ENCODE measurements around the gene STX12. TPM values are rescaled to one million over a fixed set of nuclear protein-coding genes. Genes with fewer than 3 reads are reported as not detected.
A peak's percentile ranks its signal among the peaks of the same experiment; 100 is the strongest.
"Not testable (repeated sequence)": the region's sequence is repeated elsewhere in the genome, so short reads cannot be mapped to it uniquely, and the experiment has no call there.

Gene STX12
- total RNA-seq, 1 experiment from 2014 or later, result 24.5 TPM

DNA sequence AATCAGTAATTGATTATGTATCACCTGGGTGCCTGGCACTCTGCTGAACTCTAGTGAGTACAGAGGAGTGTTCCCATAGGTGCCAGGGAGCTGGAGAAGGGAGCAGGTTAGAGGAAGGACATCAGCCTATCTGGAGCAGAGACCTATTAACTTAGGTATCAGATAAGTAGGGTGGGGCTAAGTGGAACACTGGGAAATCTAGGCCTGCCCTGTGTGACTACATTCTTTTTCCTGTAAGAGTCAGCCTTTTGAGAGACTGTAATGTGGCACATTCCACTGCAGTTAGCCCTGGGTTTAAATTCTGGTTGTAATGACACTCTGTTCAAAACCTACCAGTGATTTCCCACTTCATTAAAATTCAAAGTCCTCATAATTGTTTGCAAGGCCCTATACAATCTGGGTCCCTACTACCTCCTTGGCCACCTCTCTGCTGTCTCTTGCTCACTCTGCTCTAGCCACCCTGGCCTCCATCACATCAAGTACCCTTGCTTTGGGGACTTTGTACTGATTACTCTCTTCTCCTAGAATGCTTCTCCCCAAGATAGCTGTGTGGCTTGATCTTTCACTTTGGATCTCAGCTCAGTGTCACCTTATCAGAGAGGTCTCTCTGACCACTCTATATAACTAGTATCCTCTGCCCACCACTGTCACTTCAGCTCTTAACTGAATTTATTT, 12.9 kb downstream of the STX12 start:
- DNase-seq (ENCODE audit: low spot score), result no peak
- POLR2A ChIA-PET (ENCODE audit: low non-redundant PET), result interaction anchor here (0.8 kb wide), 1 partner anchor 13 kb away, joined by 3 read pairs; the partner anchor contains the start of gene STX12

DNA sequence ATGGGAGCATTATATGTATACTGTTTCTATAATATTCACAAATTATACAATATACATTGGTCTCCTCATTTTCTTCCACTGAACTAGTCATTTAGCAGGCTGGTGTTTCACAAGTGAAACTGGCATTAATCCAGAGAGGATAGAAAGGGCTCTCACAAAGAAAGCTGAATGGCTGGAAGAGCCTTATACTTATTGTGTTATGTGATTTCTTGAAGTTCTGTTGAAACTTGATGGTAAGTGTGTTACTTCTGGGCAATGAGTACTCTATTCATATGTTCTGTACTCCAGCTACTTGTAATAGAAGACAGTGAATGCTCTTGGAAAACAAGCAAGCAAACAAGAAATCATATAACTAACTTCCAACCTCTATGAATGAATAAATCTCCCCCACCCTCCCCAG, 14.9 kb downstream of the STX12 start:
- no TSS peak for BruUV-seq (replicated peaks)
- Histone ChIP-seq H3K36me3 (ENCODE audit: insufficient read depth, low read length, poor library complexity, severe bottlenecking) (no peaks in the 10 kb centered on the region), H3K4me1 (ENCODE audit: insufficient read depth, low read length, poor library complexity, severe bottlenecking) (no peaks in the 10 kb centered on the region), H3K27ac (ENCODE audit: low read depth, low read length, poor library complexity, severe bottlenecking) (no peak overlapping the region), H3K9me3 (ENCODE audit: low read depth, low read length, poor library complexity, severe bottlenecking) (no peaks in the 10 kb centered on the region), H3K4me3 (ENCODE audit: low read depth, low read length, poor library complexity, severe bottlenecking) (no peak overlapping the region), H3K27me3 (replicated peaks; ENCODE audit: insufficient read depth, low read depth, low read length, poor library complexity) (no peaks in the 10 kb centered on the region)
- intact Hi-C loops (cut with micrococcal nuclease; ENCODE audit: unreplicated experiment), result no loop called here
- CTCF ChIA-PET, result no interaction called here
- POLR2A ChIA-PET (ENCODE audit: low non-redundant PET), result no interaction called here
- peak; percentile 34 for DNase-seq (ENCODE audit: low spot score)
- TF ChIP-seq EZH2 (IDR thresholded peaks at IDR 0.05; ENCODE audit: borderline replicate concordance, low read depth, low read length, poor library complexity, severe bottlenecking), result no peak
- TF ChIP-seq CTCF (conservative IDR thresholded peaks at IDR 0.05; ENCODE audit: low read depth, low read length), result no peak

More for the DNA sequence above, 12.9 kb downstream of the STX12 start:
- Histone ChIP-seq H3K27me3 (replicated peaks; ENCODE audit: insufficient read depth, low read depth, low read length, poor library complexity) (no peaks in the 10 kb centered on the region), H3K9me3 (ENCODE audit: low read depth, low read length, poor library complexity, severe bottlenecking) (no peaks in the 10 kb centered on the region), H3K4me3 (ENCODE audit: low read depth, low read length, poor library complexity, severe bottlenecking) (no peak overlapping the region), H3K4me1 (ENCODE audit: insufficient read depth, low read length, poor library complexity, severe bottlenecking) (no peaks in the 10 kb centered on the region), H3K27ac (ENCODE audit: low read depth, low read length, poor library complexity, severe bottlenecking) (no peak overlapping the region), H3K36me3 (ENCODE audit: insufficient read depth, low read length, poor library complexity, severe bottlenecking) (no peaks in the 10 kb centered on the region)
- CTCF ChIA-PET, result no interaction called here
- intact Hi-C loops (cut with micrococcal nuclease; ENCODE audit: unreplicated experiment), result no loop called here
- TF ChIP-seq EZH2 (IDR thresholded peaks at IDR 0.05; ENCODE audit: borderline replicate concordance, low read depth, low read length, poor library complexity, severe bottlenecking), result no peak
- TF ChIP-seq CTCF (conservative IDR thresholded peaks at IDR 0.05; ENCODE audit: low read depth, low read length), result no peak
- BruUV-seq (replicated peaks), result no TSS peak

DNA sequence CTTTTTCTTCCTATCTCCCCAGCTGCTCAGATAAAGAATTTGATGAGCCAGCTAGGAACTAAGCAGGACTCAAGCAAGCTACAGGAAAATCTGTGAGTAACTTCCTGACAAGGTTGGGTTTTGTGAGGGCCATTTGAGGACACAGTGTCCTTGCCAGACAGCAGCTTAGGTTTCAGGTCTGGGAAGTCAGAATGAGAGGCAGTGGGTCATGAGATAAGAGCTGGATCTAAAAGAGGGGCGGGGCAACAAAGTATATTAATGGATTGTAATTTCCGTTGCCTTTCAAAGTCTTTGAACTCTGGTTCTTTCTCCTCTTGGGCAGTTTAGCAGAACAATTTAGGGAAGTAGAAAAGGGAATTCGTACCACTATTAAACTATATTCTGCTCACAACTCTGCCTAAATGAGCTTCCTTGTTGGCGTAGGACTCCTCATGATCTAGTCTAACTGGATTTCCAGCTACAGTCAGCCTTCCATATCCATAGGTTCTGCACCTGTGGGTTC, 16.6 kb downstream of the STX12 start:
- Histone ChIP-seq H3K27ac (ENCODE audit: low read depth, low read length, poor library complexity, severe bottlenecking) (no peak overlapping the region), H3K36me3 (ENCODE audit: insufficient read depth, low read length, poor library complexity, severe bottlenecking) (peaks cover 3% of the 10 kb centered on the region), H3K4me3 (ENCODE audit: low read depth, low read length, poor library complexity, severe bottlenecking) (no peak overlapping the region), H3K9me3 (ENCODE audit: low read depth, low read length, poor library complexity, severe bottlenecking) (no peaks in the 10 kb centered on the region), H3K4me1 (ENCODE audit: insufficient read depth, low read length, poor library complexity, severe bottlenecking) (no peaks in the 10 kb centered on the region), H3K27me3 (replicated peaks; ENCODE audit: insufficient read depth, low read depth, low read length, poor library complexity) (no peaks in the 10 kb centered on the region)
- ChIA-PET POLR2A (ENCODE audit: low non-redundant PET) (no interaction called here), CTCF (no interaction called here)
- DNase-seq (ENCODE audit: low spot score), result no peak
- intact Hi-C loops (cut with micrococcal nuclease; ENCODE audit: unreplicated experiment), result no loop called here
- TF ChIP-seq CTCF (conservative IDR thresholded peaks at IDR 0.05; ENCODE audit: low read depth, low read length), result no peak
- TF ChIP-seq EZH2 (IDR thresholded peaks at IDR 0.05; ENCODE audit: borderline replicate concordance, low read depth, low read length, poor library complexity, severe bottlenecking), result no peak
- BruUV-seq (replicated peaks), result no TSS peak

DNA sequence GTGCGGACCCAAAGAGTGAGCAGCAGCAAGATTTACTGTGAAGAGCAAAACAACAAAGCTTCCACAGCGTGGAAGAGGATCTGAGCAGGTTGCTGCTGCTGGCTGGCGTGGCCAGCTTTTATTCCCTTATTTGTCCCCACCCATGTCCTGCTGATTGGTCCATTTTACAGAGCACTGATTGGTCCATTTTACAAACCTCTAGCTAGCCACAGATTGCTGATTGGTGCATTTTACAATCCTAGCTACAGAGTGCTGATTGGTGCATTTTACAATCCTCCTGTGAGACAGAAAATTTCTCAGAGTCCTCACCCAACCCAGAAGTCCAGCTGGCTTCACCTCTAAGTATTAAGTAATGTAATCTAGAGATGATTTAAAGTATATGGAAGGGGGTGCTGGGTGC, 17.3 kb downstream of the STX12 start:
- CTCF ChIA-PET; H3K9me3 ChIP-seq (ENCODE audit: low read depth, low read length, poor library complexity, severe bottlenecking); H3K4me1 ChIP-seq (ENCODE audit: insufficient read depth, low read length, poor library complexity, severe bottlenecking); H3K27ac ChIP-seq (ENCODE audit: low read depth, low read length, poor library complexity, severe bottlenecking); H3K4me3 ChIP-seq (ENCODE audit: low read depth, low read length, poor library complexity, severe bottlenecking); POLR2A ChIA-PET (ENCODE audit: low non-redundant PET); intact Hi-C loops (cut with micrococcal nuclease; ENCODE audit: unreplicated experiment); H3K27me3 ChIP-seq (replicated peaks; ENCODE audit: insufficient read depth, low read depth, low read length, poor library complexity); BruUV-seq (replicated peaks); DNase-seq (ENCODE audit: low spot score); H3K36me3 ChIP-seq (ENCODE audit: insufficient read depth, low read length, poor library complexity, severe bottlenecking): not testable (repeated sequence)

All from A673 (cell line).